ENCODE results near the gene GMPS.

DNA sequence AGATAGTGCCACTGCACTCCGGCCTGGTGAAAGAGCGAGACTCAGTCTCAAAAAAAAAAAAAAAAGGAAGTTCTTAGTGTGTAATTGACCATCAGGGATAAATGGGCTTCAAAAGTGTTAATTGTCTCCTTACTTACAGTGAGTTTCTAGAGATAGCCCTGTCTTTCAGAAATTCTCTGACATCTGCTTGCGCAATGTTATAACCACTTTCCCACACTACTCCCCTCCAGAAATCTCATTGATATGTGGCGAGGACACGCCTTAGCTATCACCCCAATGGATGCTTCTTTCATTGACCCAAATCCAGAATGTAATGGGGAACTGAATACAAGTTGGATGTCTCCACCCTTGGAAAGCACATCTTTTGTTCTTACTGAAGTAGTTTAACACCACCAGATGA lies 70.9 kb downstream of the GMPS start:
- TF ChIP-seq POLR2AphosphoS5 (IDR thresholded peaks at IDR 0.05; ENCODE audit: low read depth, low read length) (no peak), ELF1 (IDR thresholded peaks at IDR 0.05) (no peak)
- TF ChIP-seq, protein P1, sequence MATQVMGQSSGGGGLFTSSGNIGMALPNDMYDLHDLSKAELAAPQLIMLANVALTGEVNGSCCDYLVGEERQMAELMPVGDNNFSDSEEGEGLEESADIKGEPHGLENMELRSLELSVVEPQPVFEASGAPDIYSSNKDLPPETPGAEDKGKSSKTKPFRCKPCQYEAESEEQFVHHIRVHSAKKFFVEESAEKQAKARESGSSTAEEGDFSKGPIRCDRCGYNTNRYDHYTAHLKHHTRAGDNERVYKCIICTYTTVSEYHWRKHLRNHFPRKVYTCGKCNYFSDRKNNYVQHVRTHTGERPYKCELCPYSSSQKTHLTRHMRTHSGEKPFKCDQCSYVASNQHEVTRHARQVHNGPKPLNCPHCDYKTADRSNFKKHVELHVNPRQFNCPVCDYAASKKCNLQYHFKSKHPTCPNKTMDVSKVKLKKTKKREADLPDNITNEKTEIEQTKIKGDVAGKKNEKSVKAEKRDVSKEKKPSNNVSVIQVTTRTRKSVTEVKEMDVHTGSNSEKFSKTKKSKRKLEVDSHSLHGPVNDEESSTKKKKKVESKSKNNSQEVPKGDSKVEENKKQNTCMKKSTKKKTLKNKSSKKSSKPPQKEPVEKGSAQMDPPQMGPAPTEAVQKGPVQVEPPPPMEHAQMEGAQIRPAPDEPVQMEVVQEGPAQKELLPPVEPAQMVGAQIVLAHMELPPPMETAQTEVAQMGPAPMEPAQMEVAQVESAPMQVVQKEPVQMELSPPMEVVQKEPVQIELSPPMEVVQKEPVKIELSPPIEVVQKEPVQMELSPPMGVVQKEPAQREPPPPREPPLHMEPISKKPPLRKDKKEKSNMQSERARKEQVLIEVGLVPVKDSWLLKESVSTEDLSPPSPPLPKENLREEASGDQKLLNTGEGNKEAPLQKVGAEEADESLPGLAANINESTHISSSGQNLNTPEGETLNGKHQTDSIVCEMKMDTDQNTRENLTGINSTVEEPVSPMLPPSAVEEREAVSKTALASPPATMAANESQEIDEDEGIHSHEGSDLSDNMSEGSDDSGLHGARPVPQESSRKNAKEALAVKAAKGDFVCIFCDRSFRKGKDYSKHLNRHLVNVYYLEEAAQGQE (IDR thresholded peaks at IDR 0.05; ENCODE audit: low read depth, low read length) = no peak
- TF ChIP-seq, protein P2, sequence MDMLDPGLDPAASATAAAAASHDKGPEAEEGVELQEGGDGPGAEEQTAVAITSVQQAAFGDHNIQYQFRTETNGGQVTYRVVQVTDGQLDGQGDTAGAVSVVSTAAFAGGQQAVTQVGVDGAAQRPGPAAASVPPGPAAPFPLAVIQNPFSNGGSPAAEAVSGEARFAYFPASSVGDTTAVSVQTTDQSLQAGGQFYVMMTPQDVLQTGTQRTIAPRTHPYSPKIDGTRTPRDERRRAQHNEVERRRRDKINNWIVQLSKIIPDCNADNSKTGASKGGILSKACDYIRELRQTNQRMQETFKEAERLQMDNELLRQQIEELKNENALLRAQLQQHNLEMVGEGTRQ (IDR thresholded peaks at IDR 0.05; ENCODE audit: borderline replicate concordance, low read depth, low read length) = no peak
- TF ChIP-seq, protein P3, sequence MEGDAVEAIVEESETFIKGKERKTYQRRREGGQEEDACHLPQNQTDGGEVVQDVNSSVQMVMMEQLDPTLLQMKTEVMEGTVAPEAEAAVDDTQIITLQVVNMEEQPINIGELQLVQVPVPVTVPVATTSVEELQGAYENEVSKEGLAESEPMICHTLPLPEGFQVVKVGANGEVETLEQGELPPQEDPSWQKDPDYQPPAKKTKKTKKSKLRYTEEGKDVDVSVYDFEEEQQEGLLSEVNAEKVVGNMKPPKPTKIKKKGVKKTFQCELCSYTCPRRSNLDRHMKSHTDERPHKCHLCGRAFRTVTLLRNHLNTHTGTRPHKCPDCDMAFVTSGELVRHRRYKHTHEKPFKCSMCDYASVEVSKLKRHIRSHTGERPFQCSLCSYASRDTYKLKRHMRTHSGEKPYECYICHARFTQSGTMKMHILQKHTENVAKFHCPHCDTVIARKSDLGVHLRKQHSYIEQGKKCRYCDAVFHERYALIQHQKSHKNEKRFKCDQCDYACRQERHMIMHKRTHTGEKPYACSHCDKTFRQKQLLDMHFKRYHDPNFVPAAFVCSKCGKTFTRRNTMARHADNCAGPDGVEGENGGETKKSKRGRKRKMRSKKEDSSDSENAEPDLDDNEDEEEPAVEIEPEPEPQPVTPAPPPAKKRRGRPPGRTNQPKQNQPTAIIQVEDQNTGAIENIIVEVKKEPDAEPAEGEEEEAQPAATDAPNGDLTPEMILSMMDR (IDR thresholded peaks at IDR 0.05) = no peak

Measured in SK-N-SH (cell line).